Pancreas (tissue), 10 donors: ENCODE results near the gene FGF5. TPM values are rescaled to one million over a fixed set of nuclear protein-coding genes. Genes with fewer than 3 reads are reported as not detected.
"Not testable (repeated sequence)": the region's sequence is repeated elsewhere in the genome, so short reads cannot be mapped to it uniquely, and the experiment has no call there.

Experiments
- ATAC-seq, 4 donors: fragments of 200-7000 bp; cut with Tn5 transposase; one replicate each; pipeline versions ENCODE4 v1.8.0 to v1.9.1; 2020; ENCODE audit warnings: mild to moderate bottlenecking in 4 of 4, moderate library complexity in 4 of 4
- DNase-seq, 6 donors: peaks; one replicate each; pipeline ENCODE4 v3.0.0-alpha.2; 2020
- FAIRE-seq: peaks from 2 replicates; lab custom pipeline; 2012; peaks lifted over from hg19 to GRCh38; lab: Jason Lieb, UNC
- H3K27ac ChIP-seq, 4 donors: fragments of 200-600 bp; sonication (generic); 1 replicate in 3 of 4; 2 replicates in 1 of 4; pipeline versions ENCODE4 v1.5.0 to v1.8.0; 2020
- H3K27me3 ChIP-seq, 4 donors: fragments of 200-600 bp; one replicate each; pipeline ENCODE4 v1.8.0; 2021
- H3K36me3 ChIP-seq, 3 donors: fragments of 200-600 bp; sonication (generic) in 1 of 3; one replicate each; pipeline versions ENCODE4 v1.5.0 to v1.8.0; 2020 to 2021
- H3K4me1 ChIP-seq, 3 donors: fragments of 200-600 bp; one replicate each; pipeline ENCODE4 v1.8.0; 2021
- H3K4me3 ChIP-seq, 4 donors: fragments of 200-600 bp; sonication (generic) in 2 of 4; one replicate each; pipeline versions ENCODE4 v1.5.0 to v1.8.0; 2020 to 2021
- H3K9me3 ChIP-seq, 4 donors: fragments of 200-600 bp; one replicate each; pipeline ENCODE4 v1.8.0; 2021
- WGBS, 2 donors: extraction: QIAGEN DNeasy Blood & Tissue Kit; methylation state at CpG; one replicate each; pipeline ENCODE4 v1.1.7; 2013; 5-methylcytosine and 5-hydroxymethylcytosine counted together
- intact Hi-C, 3 donors: fragments of 100-400 bp; cut with DNase I; formaldehyde crosslinking; loops; one replicate each; pipeline versions ENCODE4 v1.11.1 to v1.14.2; 2022
- polyA plus RNA-seq, 2 donors: library from polyadenylated mRNA; stranded (reverse); fragments of 200-250 nt; gene quantifications; one replicate each; pipeline ENCODE4 v1.2.3, GENCODE V29; 2013
- total RNA-seq, 6 donors: library from RNA; stranded (reverse); fragmentation: NEBNext Ultra II Directional in 4 of 6; extraction: Animal tissue kit (Norgen Biotek cat#: 25700) in 4 of 6; gene quantifications; one replicate each; pipeline versions ENCODE4 v1.2.1 to v1.2.4, GENCODE V29; 2021 to 2023
- TF ChIP-seq, protein P1 (sequence below), 4 donors: fragments of 200-600 bp; sonication (generic) in 3 of 4; IDR thresholded peaks; one replicate each; pipeline versions ENCODE4 v1.5.0 to v1.8.0; 2021; ENCODE audit warnings: antibody characterized with exemption in 4 of 4
- donor health status: healthy with polysubstance abuse.
- donor health status: DM: no; HTN: no; CAD: no; lungs with moderate emphysema.
- donor health status: DM: no; HTN: no; CAD: no.
- donor health status: control.
- donor health status: control.
- donor health status: Bipolar disorder and iron deficiency.
- donor health status: DM: yes; HTN: yes; CAD: no.
- donor health status: DM: no; HTN: no; CAD: no.
- donor health status: DM: no; HTN: no; CAD: no.
- donor health status: DM: yes; HTN: yes; CAD: no.

The FGF5 gene
- total and polyA plus RNA-seq, 8 donors = not detected

DNA sequence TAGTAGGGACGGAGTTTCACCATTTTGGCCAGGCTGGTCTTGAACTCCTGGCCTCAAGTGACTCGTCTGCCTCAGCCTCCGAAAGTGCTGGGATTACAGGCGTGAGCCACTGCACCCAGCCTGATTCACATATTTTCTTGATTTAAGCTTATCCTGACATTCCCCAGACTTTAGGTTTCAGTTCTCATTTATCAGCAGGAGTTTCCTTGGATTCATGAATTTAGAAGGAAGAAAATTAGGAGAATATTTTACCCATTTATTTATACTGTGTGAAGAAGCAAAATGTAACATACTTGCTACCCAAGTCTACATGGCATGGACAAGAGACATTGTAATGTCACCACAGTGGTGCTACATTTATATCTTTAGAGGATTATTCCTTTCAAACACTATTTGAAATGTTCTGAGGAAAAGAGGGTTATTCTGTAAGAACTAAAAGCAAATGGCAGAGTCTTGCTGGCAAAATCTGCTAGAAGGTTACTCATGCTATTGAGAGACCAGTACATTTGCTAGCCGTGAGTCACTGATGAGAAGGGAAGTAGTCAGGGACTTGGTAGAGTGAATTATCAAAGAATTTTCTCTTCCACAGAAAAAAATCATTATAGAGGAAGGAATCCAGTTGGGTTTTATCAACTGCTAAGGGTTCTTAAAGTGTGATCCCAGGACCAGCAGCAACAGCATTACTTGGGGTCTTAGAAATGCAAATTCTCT, 43.0 kb downstream of the FGF5 start:
- no peak for FAIRE-seq
- 55 to 66% methylated on average over 5 of the region's 5 CpGs for WGBS, 2 donors
- Histone ChIP-seq H3K27me3 (peaks cover 0 to 7% (median 0%) of the 10 kb centered on the region in 4 donors), H3K9me3 (no peaks in the 10 kb centered on the region), H3K4me1 (no peaks in the 10 kb centered on the region), H3K36me3 (no peaks in the 10 kb centered on the region), H3K4me3 (no peak overlapping the region), H3K27ac (no peak overlapping the region)
- intact Hi-C loops = no loop called here
- TF ChIP-seq, protein P1, sequence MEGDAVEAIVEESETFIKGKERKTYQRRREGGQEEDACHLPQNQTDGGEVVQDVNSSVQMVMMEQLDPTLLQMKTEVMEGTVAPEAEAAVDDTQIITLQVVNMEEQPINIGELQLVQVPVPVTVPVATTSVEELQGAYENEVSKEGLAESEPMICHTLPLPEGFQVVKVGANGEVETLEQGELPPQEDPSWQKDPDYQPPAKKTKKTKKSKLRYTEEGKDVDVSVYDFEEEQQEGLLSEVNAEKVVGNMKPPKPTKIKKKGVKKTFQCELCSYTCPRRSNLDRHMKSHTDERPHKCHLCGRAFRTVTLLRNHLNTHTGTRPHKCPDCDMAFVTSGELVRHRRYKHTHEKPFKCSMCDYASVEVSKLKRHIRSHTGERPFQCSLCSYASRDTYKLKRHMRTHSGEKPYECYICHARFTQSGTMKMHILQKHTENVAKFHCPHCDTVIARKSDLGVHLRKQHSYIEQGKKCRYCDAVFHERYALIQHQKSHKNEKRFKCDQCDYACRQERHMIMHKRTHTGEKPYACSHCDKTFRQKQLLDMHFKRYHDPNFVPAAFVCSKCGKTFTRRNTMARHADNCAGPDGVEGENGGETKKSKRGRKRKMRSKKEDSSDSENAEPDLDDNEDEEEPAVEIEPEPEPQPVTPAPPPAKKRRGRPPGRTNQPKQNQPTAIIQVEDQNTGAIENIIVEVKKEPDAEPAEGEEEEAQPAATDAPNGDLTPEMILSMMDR (IDR thresholded peaks at IDR 0.05) = no peak
- ATAC-seq = no peak
- DNase-seq = no peak

DNA sequence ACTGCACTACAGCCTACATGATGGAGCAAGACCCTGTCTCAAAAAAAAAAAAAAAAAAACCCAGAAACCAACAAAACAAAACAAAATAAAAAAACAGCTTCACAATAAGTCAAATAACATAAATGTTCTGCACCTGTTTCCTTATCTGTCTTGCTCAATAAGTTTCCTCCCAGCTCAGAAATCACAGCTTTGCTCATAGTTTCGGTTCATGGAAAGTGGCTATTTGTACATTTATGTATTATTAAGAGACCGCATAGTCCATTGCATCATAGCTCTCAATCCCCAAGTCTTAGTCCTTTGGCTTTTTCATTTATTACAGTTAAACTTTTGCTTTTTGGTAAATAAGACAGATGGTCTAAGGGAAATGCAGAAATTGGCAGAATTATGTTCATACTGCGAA, 44.7 kb downstream of the FGF5 start:
- ATAC-seq (no peak), DNase-seq (no peak), FAIRE-seq (no peak)
- Histone ChIP-seq H3K27ac (no peak overlapping the region), H3K4me3 (no peak overlapping the region), H3K27me3 (peaks cover 0 to 4% (median 0%) of the 10 kb centered on the region in 4 donors), H3K36me3 (no peaks in the 10 kb centered on the region), H3K9me3 (no peaks in the 10 kb centered on the region), H3K4me1 (no peaks in the 10 kb centered on the region)
- TF ChIP-seq, protein P1 (IDR thresholded peaks at IDR 0.05) = no peak
- intact Hi-C loops = no loop called here
- WGBS, 2 donors = 80 to 86% methylated on average over 3 of the region's 3 CpGs

DNA sequence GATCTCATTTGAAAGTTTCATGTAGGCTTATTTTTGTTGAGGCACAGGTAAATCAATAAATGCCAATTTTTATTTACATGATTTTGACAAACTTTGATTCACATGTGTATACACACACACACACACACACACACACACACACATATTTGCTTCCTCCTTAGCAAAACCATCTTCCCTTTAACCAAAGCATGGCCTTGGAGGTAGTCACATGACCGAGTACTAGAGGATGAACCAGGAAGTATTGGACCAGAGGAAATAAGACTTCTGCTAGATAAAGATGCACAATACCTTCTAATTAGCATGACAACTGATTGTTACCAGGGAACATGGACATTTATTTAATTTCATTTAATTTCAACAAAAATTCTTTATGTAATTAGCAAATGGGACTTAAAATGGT, 45.7 kb downstream of the FGF5 start:
- intact Hi-C loops = no loop called here
- no peak for FAIRE-seq
- ATAC-seq = no peak
- no peak overlapping the region for H3K4me3 ChIP-seq
- no peak overlapping the region for H3K27ac ChIP-seq
- H3K36me3 ChIP-seq = no peaks in the 10 kb centered on the region
- 48 to 66% methylated on average over 1 of the region's 1 CpG for WGBS, 2 donors
- TF ChIP-seq, protein P1 (IDR thresholded peaks at IDR 0.05) = no peak
- DNase-seq = no peak
- H3K4me1 ChIP-seq = no peaks in the 10 kb centered on the region
- H3K9me3 ChIP-seq = no peaks in the 10 kb centered on the region
- H3K27me3 ChIP-seq = no peaks in the 10 kb centered on the region

DNA sequence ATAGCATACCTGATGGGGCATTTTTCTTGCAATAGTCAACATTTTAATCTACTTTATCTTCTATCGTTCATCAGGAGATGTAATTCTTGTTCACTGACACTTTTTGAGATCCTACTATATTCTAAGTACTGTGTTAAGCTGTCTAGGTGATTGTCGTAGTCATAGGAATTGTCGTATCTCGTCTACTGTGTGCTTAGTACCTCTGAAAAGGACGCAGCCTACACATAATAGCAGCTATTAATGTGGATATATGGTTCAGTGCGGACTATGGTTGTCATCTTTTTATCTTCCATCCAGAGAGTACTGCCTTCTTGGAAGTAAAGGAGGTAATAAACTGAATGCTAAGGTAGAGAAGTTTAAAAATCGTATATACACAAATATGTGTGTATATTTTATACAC, 47.2 kb downstream of the FGF5 start:
- intact Hi-C loops = no loop called here
- Histone ChIP-seq H3K27me3 (no peaks in the 10 kb centered on the region), H3K36me3 (no peaks in the 10 kb centered on the region), H3K27ac (no peak overlapping the region), H3K9me3 (no peaks in the 10 kb centered on the region), H3K4me1 (no peaks in the 10 kb centered on the region), H3K4me3 (no peak overlapping the region)
- DNase-seq (no peak), ATAC-seq (no peak), FAIRE-seq (no peak)
- TF ChIP-seq, protein P1 (IDR thresholded peaks at IDR 0.05) = no peak
- 60% methylated on average over 7 of the region's 7 CpGs for WGBS, 2 donors

DNA sequence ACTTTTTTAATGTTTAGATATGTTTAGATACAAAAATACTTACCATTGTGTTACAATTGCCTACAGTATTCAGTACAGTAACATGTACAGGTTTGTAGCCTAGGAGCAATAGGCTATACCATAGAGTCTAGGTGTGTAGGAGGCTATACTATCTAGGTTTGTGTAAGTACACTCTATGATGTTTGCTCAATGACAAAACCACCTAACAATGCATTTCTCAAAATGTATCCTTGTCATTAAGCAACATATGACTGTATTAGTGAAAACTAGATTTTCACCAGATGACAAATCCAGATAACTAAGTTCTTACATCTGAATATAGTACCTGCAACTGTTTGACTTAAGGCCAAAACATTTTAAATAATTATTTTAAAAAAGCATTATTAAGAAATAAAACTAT, 49.4 kb downstream of the FGF5 start:
- H3K4me3 ChIP-seq, DNase-seq, FAIRE-seq, H3K9me3 ChIP-seq, H3K36me3 ChIP-seq, ATAC-seq, intact Hi-C loops, H3K4me1 ChIP-seq, H3K27ac ChIP-seq, H3K27me3 ChIP-seq: not testable (repeated sequence)
